HL-60 (cell line): ENCODE results near the gene RAI1.

Source experiments
- DNase-seq, 2 experiments: peaks; one replicate each; pipeline ENCODE4 v3.0.0-alpha.2; 2010 to 2020; ENCODE audit warnings: low read depth in 1 of 2, low spot score in 1 of 2
- H3K27ac ChIP-seq: fragments of 250-450 bp; sonication (Bioruptor Pico); replicated peaks from 2 replicates; pipeline ENCODE4 v1.5.1; 2020; ENCODE audit warnings: mild to moderate bottlenecking, moderate library complexity
- H3K27me3 ChIP-seq: fragments of 250-450 bp; sonication (Bioruptor Pico); 2 replicates; pipeline ENCODE4 v1.5.1; 2021; ENCODE audit warnings: mild to moderate bottlenecking, moderate library complexity; ENCODE audit not compliant: insufficient read depth, poor library complexity, severe bottlenecking
- H3K4me3 ChIP-seq: replicated peaks from 2 replicates; pipeline ENCODE4 v1.5.1; 2011; ENCODE audit warnings: mild to moderate bottlenecking, control low read depth, low read length; ENCODE audit not compliant: insufficient read depth
- GABPA ChIP-seq: IDR thresholded peaks from 2 replicates; pipeline ENCODE4 v1.6.1; 2012; ENCODE audit warnings: low read depth
- POLR2AphosphoS5 ChIP-seq: IDR thresholded peaks from 2 replicates; pipeline ENCODE4 v1.6.1; 2012; ENCODE audit warnings: low read depth
- SPI1 ChIP-seq: IDR thresholded peaks from 2 replicates; pipeline ENCODE4 v1.6.1; 2012; ENCODE audit warnings: low read depth, mild to moderate bottlenecking, borderline replicate concordance
- TF ChIP-seq, protein P1 (sequence below): IDR thresholded peaks from one replicate; pipeline ENCODE4 v1.5.1; 2011; ENCODE audit warnings: low read length, control low read depth, inconsistent platforms; ENCODE audit not compliant: insufficient read depth
- TF ChIP-seq, protein P2 (sequence below): IDR thresholded peaks from 2 replicates; pipeline ENCODE4 v1.6.1; 2012; ENCODE audit warnings: low read depth; ENCODE audit not compliant: insufficient replicate concordance

The RAI1 gene

GRCh38 chr17:17841601-17842025 lies 160.4 kb downstream of the RAI1 start:
- Histone ChIP-seq H3K27me3 (no peaks in the 10 kb centered on the region), H3K27ac (no peak overlapping the region), H3K4me3 (no peak overlapping the region)
- DNase-seq = no peak
- TF ChIP-seq, protein P1, sequence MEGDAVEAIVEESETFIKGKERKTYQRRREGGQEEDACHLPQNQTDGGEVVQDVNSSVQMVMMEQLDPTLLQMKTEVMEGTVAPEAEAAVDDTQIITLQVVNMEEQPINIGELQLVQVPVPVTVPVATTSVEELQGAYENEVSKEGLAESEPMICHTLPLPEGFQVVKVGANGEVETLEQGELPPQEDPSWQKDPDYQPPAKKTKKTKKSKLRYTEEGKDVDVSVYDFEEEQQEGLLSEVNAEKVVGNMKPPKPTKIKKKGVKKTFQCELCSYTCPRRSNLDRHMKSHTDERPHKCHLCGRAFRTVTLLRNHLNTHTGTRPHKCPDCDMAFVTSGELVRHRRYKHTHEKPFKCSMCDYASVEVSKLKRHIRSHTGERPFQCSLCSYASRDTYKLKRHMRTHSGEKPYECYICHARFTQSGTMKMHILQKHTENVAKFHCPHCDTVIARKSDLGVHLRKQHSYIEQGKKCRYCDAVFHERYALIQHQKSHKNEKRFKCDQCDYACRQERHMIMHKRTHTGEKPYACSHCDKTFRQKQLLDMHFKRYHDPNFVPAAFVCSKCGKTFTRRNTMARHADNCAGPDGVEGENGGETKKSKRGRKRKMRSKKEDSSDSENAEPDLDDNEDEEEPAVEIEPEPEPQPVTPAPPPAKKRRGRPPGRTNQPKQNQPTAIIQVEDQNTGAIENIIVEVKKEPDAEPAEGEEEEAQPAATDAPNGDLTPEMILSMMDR = no peak

DNA sequence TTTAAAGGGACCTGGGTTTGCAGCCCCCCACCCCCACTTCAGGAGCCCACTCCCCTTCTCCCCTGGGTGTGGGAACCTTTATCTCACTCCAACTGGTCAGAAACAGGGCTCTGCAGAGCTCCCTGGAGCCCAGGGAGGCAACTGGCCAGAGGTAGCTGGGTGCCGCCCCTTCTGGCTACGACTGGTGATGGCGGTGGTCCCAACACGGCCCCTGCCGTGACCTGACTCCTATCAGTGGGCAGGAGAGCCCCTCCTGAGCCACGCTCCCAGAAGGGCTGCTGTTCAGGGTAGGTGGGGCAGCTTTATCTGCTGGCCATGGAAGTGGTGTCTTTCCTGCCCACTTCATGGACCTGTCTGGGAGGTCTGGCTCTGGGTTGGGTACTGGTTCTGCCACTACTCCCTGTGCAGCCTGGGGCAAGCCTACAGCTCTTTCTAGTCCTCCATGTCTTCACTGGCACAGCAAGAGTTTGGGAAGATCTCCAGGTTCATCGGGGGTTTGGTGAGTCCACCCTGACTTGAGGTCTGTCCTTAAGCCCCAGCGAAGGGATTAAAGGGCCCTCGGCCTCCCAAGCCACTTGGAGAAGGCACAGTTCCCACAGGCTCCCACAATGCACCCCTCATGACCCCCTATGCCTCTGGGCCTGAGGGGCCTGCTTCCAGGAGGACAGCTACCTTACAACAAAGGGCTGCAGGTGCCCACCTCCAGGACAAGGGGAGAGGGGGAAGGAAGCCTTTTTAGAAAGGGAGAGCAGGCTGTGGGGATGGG lies 161.0 kb downstream of the RAI1 start:
- no peak overlapping the region for H3K27ac ChIP-seq
- H3K4me3 ChIP-seq = no peak overlapping the region
- DNase-seq = no peak
- no peaks in the 10 kb centered on the region for H3K27me3 ChIP-seq
- TF ChIP-seq SPI1 (no peak), GABPA (no peak), POLR2AphosphoS5 (no peak)
- TF ChIP-seq, protein P2, sequence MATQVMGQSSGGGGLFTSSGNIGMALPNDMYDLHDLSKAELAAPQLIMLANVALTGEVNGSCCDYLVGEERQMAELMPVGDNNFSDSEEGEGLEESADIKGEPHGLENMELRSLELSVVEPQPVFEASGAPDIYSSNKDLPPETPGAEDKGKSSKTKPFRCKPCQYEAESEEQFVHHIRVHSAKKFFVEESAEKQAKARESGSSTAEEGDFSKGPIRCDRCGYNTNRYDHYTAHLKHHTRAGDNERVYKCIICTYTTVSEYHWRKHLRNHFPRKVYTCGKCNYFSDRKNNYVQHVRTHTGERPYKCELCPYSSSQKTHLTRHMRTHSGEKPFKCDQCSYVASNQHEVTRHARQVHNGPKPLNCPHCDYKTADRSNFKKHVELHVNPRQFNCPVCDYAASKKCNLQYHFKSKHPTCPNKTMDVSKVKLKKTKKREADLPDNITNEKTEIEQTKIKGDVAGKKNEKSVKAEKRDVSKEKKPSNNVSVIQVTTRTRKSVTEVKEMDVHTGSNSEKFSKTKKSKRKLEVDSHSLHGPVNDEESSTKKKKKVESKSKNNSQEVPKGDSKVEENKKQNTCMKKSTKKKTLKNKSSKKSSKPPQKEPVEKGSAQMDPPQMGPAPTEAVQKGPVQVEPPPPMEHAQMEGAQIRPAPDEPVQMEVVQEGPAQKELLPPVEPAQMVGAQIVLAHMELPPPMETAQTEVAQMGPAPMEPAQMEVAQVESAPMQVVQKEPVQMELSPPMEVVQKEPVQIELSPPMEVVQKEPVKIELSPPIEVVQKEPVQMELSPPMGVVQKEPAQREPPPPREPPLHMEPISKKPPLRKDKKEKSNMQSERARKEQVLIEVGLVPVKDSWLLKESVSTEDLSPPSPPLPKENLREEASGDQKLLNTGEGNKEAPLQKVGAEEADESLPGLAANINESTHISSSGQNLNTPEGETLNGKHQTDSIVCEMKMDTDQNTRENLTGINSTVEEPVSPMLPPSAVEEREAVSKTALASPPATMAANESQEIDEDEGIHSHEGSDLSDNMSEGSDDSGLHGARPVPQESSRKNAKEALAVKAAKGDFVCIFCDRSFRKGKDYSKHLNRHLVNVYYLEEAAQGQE = no peak
- TF ChIP-seq, protein P1 = no peak

DNA sequence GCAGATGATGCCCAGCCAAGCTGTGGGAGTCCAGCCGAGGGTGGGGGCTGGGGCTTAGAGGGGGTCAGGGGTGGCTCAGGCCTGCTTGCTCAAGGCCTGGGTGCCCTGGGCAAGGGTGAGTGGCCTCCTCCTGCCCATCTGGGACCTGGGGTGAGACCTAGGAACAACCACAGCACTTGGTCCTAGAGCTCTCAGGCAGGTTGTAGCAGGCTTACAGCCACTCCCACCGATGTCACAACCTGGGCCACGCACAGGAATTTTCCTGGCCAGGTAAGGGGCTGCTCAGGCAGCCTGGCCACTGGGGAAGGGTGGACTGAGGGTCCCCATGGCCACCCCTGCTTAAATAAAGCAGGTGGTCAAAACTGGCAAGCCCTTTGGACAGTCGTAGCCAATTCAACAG lies 161.8 kb downstream of the RAI1 start:
- Histone ChIP-seq H3K27ac (no peak overlapping the region), H3K4me3 (no peak overlapping the region), H3K27me3 (no peaks in the 10 kb centered on the region)
- no peak for DNase-seq
- TF ChIP-seq SPI1 (no peak), POLR2AphosphoS5 (no peak), GABPA (no peak)
- TF ChIP-seq, protein P2 = no peak
- TF ChIP-seq, protein P1 = no peak

DNA sequence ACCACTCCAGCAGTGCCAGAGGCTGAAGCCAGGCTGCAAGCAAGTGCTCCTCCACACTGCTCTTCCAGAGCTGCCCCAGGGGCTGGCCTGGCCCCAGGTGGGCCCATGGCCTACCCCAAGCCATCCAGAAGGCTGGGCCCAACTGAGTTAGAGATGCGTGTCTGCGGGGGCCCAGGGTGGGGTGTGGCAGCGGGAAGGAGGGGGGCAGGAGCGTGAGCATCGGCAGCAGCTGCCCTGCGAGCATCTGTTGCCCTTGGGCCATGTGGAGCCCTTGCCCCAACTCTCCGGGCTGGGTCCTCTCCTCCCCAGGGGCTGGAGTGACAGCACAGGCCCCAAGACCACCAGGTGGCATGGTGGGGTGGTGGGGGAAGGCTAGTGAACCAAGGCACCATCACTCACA lies 162.8 kb downstream of the RAI1 start:
- TF ChIP-seq SPI1 (no peak), POLR2AphosphoS5 (no peak), GABPA (no peak)
- TF ChIP-seq, protein P1 = no peak
- TF ChIP-seq, protein P2 = no peak
- Histone ChIP-seq H3K27me3 (no peaks in the 10 kb centered on the region), H3K4me3 (no peak overlapping the region), H3K27ac (no peak overlapping the region)
- DNase-seq = no peak
